ENCODE results near the gene PUS7L. TPM values are rescaled to one million over a fixed set of nuclear protein-coding genes. Genes with fewer than 3 reads are reported as not detected.

PUS7L gene
- total and polyA plus RNA-seq, 2 donors (not counting 1 experiment from before 2014, with no cell fraction given) = 2.6 to 23.5 TPM

GRCh38 chr12:43766291-43766690 lies 7.7 kb upstream of the PUS7L start:
- CTCF ChIA-PET = no interaction called here
- no peak overlapping the region for H2AFZ ChIP-seq (ENCODE audit: insufficient read depth, low read depth, low read length, poor library complexity, severe bottlenecking)
- no peak overlapping the region for H3K27ac Mint-ChIP-seq
- no peak overlapping the region for H3K27ac ChIP-seq (ENCODE audit: low read length in 2 of 2)
- H3K4me1 ChIP-seq (ENCODE audit: control insufficient read depth in 2 of 2, insufficient read depth in 2 of 2, low read length in 2 of 2) = peaks cover 8 to 16% of the 10 kb centered on the region in 2 donors
- H3K9ac ChIP-seq (ENCODE audit: low read length) = no peak overlapping the region
- H3K79me2 ChIP-seq (ENCODE audit: control insufficient read depth, insufficient read depth, low read length) = peaks cover 51% of the 10 kb centered on the region
- no peak overlapping the region for H3K4me2 ChIP-seq (replicated peaks; ENCODE audit: low read depth, low read length, poor library complexity, severe bottlenecking)
- no peak overlapping the region for H3K4me3 ChIP-seq (ENCODE audit: control extremely low read depth in 1 of 5, extremely low read depth in 1 of 5, insufficient read depth in 1 of 5, low read depth in 2 of 5, low read length in 4 of 5)
- DNase-seq (no peak), ATAC-seq (ENCODE audit: low read depth) (no peak)
- intact Hi-C loops (cut with micrococcal nuclease) = no loop called here
- H4K20me1 ChIP-seq (ENCODE audit: control insufficient read depth, insufficient read depth, low read length, poor library complexity, severe bottlenecking) = peaks cover 15% of the 10 kb centered on the region
- H3K27me3 ChIP-seq (replicated peaks in 1 of 4; ENCODE audit: control extremely low read depth in 1 of 4, control insufficient read depth in 3 of 4, insufficient read depth in 4 of 4, low read length in 3 of 4) = no peaks in the 10 kb centered on the region
- no peaks in the 10 kb centered on the region for H3K9me3 Mint-ChIP-seq (ENCODE audit: insufficient read depth)
- H3K27me3 Mint-ChIP-seq = no peaks in the 10 kb centered on the region
- POLR2A ChIA-PET = no interaction called here
- peaks cover 11 to 32% of the 10 kb centered on the region in 2 experiments for H3K36me3 ChIP-seq (replicated peaks in 1 of 2; ENCODE audit: control extremely low read depth in 1 of 2, control insufficient read depth in 1 of 2, extremely low read depth in 1 of 2, insufficient read depth in 2 of 2, low read length in 1 of 2)
- TF ChIP-seq EZH2 (IDR thresholded peaks at IDR 0.05; ENCODE audit: borderline replicate concordance, insufficient read depth, low read depth, low read length, poor library complexity, severe bottlenecking) = no peak
- no peak for TF ChIP-seq CTCF (IDR thresholded peaks at IDR 0.05)
- peaks cover 20% of the 10 kb centered on the region for H3K4me1 Mint-ChIP-seq
- H3K4me3 Mint-ChIP-seq = no peak overlapping the region
- no peaks in the 10 kb centered on the region for H3K9me3 ChIP-seq (ENCODE audit: control extremely low read depth in 1 of 3, control insufficient read depth in 2 of 3, insufficient read depth in 1 of 3, low read length in 2 of 3)

GRCh38 chr12:43764528-43764927 lies 5.9 kb upstream of the PUS7L start:
- Histone ChIP-seq H3K9me3 (ENCODE audit: control extremely low read depth in 1 of 3, control insufficient read depth in 2 of 3, insufficient read depth in 1 of 3, low read length in 2 of 3) (no peaks in the 10 kb centered on the region), H2AFZ (ENCODE audit: insufficient read depth, low read depth, low read length, poor library complexity, severe bottlenecking) (no peak overlapping the region), H3K4me1 (ENCODE audit: control insufficient read depth in 2 of 2, insufficient read depth in 2 of 2, low read length in 2 of 2) (peaks cover 24 to 28% of the 10 kb centered on the region in 2 donors), H3K9ac (ENCODE audit: low read length) (no peak overlapping the region), H3K4me2 (replicated peaks; ENCODE audit: low read depth, low read length, poor library complexity, severe bottlenecking) (no peak overlapping the region), H3K36me3 (replicated peaks in 1 of 2; ENCODE audit: control extremely low read depth in 1 of 2, control insufficient read depth in 1 of 2, extremely low read depth in 1 of 2, insufficient read depth in 2 of 2, low read length in 1 of 2) (peaks cover 4 to 14% of the 10 kb centered on the region in 2 experiments), H3K27me3 (replicated peaks in 1 of 4; ENCODE audit: control extremely low read depth in 1 of 4, control insufficient read depth in 3 of 4, insufficient read depth in 4 of 4, low read length in 3 of 4) (no peaks in the 10 kb centered on the region), H3K79me2 (ENCODE audit: control insufficient read depth, insufficient read depth, low read length) (peaks cover 64% of the 10 kb centered on the region), H3K4me3 (ENCODE audit: control extremely low read depth in 1 of 5, extremely low read depth in 1 of 5, insufficient read depth in 1 of 5, low read depth in 2 of 5, low read length in 4 of 5) (no peak overlapping the region), H3K27ac (ENCODE audit: low read length in 2 of 2) (no peak overlapping the region), H4K20me1 (ENCODE audit: control insufficient read depth, insufficient read depth, low read length, poor library complexity, severe bottlenecking) (peaks cover 15% of the 10 kb centered on the region)
- no peak overlapping the region for H3K27ac Mint-ChIP-seq
- ChIA-PET CTCF (no interaction called here), POLR2A (no interaction called here)
- DNase-seq (no peak), ATAC-seq (ENCODE audit: low read depth) (no peak)
- H3K4me3 Mint-ChIP-seq = no peak overlapping the region
- no peaks in the 10 kb centered on the region for H3K27me3 Mint-ChIP-seq
- peaks cover 32% of the 10 kb centered on the region for H3K4me1 Mint-ChIP-seq
- intact Hi-C loops (cut with micrococcal nuclease) = no loop called here
- no peak for TF ChIP-seq EZH2 (IDR thresholded peaks at IDR 0.05; ENCODE audit: borderline replicate concordance, insufficient read depth, low read depth, low read length, poor library complexity, severe bottlenecking)
- no peaks in the 10 kb centered on the region for H3K9me3 Mint-ChIP-seq (ENCODE audit: insufficient read depth)
